Measurements from ENCODE around the gene KCNK15.

DNA sequence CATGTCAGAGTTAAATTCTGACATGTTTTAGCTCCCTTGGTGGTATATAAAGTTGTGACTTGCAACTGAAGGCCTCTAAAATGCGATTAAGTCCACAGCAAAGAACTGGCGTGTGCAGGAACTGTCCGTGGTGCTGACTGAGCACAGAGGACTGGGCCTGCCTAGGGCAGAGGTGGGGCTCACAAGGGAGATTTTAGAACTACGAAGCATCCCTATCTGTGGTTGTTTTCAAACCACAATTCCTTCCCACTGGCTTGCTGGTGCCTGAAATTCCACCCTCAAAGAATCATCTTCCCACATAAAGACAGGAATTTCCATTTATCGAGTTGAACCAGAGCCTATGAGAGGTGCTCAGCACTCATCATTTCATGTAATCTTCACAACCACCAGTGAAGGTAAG, 34.6 kb downstream of the KCNK15 start:
- TF ChIP-seq, protein P1, sequence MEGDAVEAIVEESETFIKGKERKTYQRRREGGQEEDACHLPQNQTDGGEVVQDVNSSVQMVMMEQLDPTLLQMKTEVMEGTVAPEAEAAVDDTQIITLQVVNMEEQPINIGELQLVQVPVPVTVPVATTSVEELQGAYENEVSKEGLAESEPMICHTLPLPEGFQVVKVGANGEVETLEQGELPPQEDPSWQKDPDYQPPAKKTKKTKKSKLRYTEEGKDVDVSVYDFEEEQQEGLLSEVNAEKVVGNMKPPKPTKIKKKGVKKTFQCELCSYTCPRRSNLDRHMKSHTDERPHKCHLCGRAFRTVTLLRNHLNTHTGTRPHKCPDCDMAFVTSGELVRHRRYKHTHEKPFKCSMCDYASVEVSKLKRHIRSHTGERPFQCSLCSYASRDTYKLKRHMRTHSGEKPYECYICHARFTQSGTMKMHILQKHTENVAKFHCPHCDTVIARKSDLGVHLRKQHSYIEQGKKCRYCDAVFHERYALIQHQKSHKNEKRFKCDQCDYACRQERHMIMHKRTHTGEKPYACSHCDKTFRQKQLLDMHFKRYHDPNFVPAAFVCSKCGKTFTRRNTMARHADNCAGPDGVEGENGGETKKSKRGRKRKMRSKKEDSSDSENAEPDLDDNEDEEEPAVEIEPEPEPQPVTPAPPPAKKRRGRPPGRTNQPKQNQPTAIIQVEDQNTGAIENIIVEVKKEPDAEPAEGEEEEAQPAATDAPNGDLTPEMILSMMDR (IDR thresholded peaks at IDR 0.05; ENCODE audit: low read length): no peak
- TF ChIP-seq EZH2 (IDR thresholded peaks at IDR 0.05; ENCODE audit: borderline replicate concordance, low read length): no peak

Measured in OCI-LY1 (cell line).